D721Med (cell line): ENCODE results near the gene PRPSAP1.
"Not testable (repeated sequence)": the region's sequence is repeated elsewhere in the genome, so short reads cannot be mapped to it uniquely, and the experiment has no call there.

Experiments used
- DNase-seq: peaks from one replicate; pipeline ENCODE4 v3.0.0; 2011; ENCODE audit warnings: low spot score; ENCODE audit not compliant: insufficient read length
- FAIRE-seq: peaks from 2 replicates; lab custom pipeline; 2011; peaks lifted over from hg19 to GRCh38; lab: Jason Lieb, UNC
- CTCF ChIP-seq: IDR thresholded peaks from 2 replicates; pipeline ENCODE4 v1.5.1; 2012; ENCODE audit warnings: mild to moderate bottlenecking, control low read depth; ENCODE audit not compliant: insufficient read depth; ENCODE audit errors: missing control alignments

The PRPSAP1 gene

GRCh38 chr17:76356803-76357456 is 3.2 kb upstream of the PRPSAP1 start:
- no peak for FAIRE-seq
- no peak for TF ChIP-seq CTCF
- DNase-seq: no peak

DNA sequence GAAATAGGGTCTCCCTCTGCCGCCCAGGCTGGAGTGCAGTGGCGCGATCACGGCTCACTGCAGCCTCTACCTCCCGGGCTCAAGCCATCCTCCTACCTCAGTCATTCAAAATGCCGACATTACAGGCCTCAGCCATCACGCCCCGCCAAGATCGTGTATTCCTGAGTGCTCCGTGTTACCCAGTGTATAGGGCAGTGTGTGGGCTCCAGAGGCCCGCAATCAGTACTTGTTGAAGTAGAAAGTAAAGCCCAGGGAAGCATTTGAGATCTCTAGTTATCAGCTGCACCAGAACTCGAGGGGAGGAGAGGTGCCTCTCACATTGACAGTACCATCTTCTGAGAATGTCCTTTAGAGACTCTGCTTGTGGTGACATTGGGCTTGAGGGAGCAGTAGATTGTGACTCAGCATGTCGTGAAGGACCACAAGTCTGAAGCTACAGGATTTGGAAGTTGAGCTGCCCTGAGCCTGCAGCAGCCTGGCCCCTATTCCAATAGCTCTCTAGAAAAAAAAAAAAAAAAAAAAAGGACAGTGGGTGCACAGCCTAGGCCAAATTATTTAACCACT is 1.1 kb upstream of the PRPSAP1 start:
- no peak for TF ChIP-seq CTCF
- DNase-seq (no peak), FAIRE-seq (no peak)

DNA sequence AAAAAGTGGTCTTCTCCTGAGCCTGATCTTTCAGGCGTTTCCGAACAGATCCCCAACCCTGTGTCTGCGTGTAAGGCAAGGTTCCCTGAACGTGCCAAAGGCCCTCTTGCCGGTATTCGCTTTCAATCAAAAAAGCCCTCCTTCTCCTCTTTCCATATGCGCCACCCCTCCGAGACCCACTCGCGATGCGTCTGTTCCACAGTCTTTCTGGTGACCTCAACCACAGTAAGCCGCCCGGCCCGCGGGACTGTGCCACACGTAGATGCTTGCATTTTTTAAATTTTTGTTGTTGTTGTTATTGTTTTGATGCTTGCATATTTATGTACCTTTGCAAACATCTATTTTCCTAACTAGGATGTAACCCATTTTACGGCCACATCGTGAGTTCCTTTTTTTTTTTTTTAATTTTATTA is 607 bp upstream of the PRPSAP1 start:
- no peak for FAIRE-seq
- no peak for DNase-seq
- TF ChIP-seq CTCF: no peak

DNA sequence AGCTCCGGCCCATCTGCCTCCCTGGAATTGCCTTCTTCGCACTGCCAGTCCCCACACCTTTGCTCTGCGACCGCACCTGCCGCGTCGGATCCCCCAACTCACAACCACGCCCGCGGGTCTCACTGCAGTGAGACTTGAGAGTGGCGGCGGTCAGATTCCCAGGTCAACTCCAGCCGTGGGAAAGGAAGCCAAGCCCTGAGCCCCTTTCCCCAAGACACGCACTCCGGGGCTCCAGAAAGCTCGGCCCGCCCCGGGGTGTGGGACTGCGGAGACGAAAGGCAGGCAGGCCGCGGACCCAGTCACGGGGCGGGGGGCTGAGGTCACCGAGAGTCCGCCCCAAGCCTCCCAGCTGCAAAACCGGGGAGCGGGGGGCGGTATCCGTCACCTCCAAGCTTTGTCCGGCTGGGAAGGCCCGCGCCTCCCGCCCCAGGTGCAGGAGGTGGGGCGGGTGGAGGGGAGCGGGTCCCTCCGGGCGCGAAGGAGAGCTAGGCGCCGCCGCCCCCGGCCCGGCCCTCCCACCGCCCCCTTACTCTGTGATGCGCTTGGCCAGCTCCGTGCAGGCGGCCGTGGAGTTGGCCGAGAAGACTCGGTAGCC is 615 bp downstream of the PRPSAP1 start:
- no peak for FAIRE-seq

GRCh38 chr17:76351526-76352071 is 2.1 kb downstream of the PRPSAP1 start:
- no peak for DNase-seq
- no peak for TF ChIP-seq CTCF
- FAIRE-seq: no peak

More for the DNA sequence above, 615 bp downstream of the PRPSAP1 start:
- DNase-seq: no peak
- TF ChIP-seq CTCF: no peak

GRCh38 chr17:76350463-76350862 is 3.3 kb downstream of the PRPSAP1 start:
- TF ChIP-seq CTCF: no peak
- DNase-seq (no peak), FAIRE-seq (no peak)

- FAIRE-seq, DNase-seq: not testable (repeated sequence)
These were observed 6.8 kb downstream of the PRPSAP1 start for GRCh38 chr17:76346936-76347335.
